HG02852 (cell line): ENCODE data around the gene ASTN2.
"Not testable (repeated sequence)": the region's sequence is repeated elsewhere in the genome, so short reads cannot be mapped to it uniquely, and the experiment has no call there.

Source experiments
- ATAC-seq: cut with Tn5 transposase; IDR thresholded peaks from one replicate; pipeline ENCODE4 v1.9.1; 2021; ENCODE audit warnings: mild to moderate bottlenecking, moderate library complexity; ENCODE audit not compliant: unreplicated experiment

ASTN2 gene

GRCh38 chr9:116837018-116837989, 577.6 kb downstream of the ASTN2 start:
- ATAC-seq: no peak

- not testable (repeated sequence) for ATAC-seq
These were observed 584.5 kb downstream of the ASTN2 start for GRCh38 chr9:116830321-116830720.

GRCh38 chr9:116821633-116822229, 593.1 kb downstream of the ASTN2 start:
- ATAC-seq: no peak

GRCh38 chr9:116819116-116819515, 595.7 kb downstream of the ASTN2 start:
- ATAC-seq: no peak

- no peak for ATAC-seq
These were observed 597.1 kb downstream of the ASTN2 start for GRCh38 chr9:116817762-116818161.

GRCh38 chr9:116816484-116816883, 598.4 kb downstream of the ASTN2 start:
- ATAC-seq: no peak

GRCh38 chr9:116815835-116816234, 599.0 kb downstream of the ASTN2 start:
- ATAC-seq: no peak

- no peak for ATAC-seq
These were observed 601.9 kb downstream of the ASTN2 start for GRCh38 chr9:116813031-116813300.

GRCh38 chr9:116812231-116813030, 602.4 kb downstream of the ASTN2 start:
- no peak for ATAC-seq

GRCh38 chr9:116809656-116810055, 605.2 kb downstream of the ASTN2 start:
- no peak for ATAC-seq

- no peak for ATAC-seq
These were observed 608.8 kb downstream of the ASTN2 start for GRCh38 chr9:116806075-116806474.

GRCh38 chr9:116800885-116801284, 614.0 kb downstream of the ASTN2 start:
- no peak for ATAC-seq

- no peak for ATAC-seq
These were observed 614.8 kb downstream of the ASTN2 start for GRCh38 chr9:116800074-116800473.

- ATAC-seq: no peak
These were observed 616.3 kb downstream of the ASTN2 start for GRCh38 chr9:116798521-116798920.

GRCh38 chr9:116797276-116797675, 617.6 kb downstream of the ASTN2 start:
- no peak for ATAC-seq

GRCh38 chr9:116796669-116797068, 618.2 kb downstream of the ASTN2 start:
- ATAC-seq: no peak

GRCh38 chr9:116795821-116796220, 619.0 kb downstream of the ASTN2 start:
- ATAC-seq: no peak

GRCh38 chr9:116792271-116792670, 622.6 kb downstream of the ASTN2 start:
- ATAC-seq: no peak

- ATAC-seq: no peak
These were observed 623.5 kb downstream of the ASTN2 start for GRCh38 chr9:116791326-116791725.

GRCh38 chr9:116789081-116789480, 625.8 kb downstream of the ASTN2 start:
- no peak for ATAC-seq

- no peak for ATAC-seq
These were observed 628.1 kb downstream of the ASTN2 start for GRCh38 chr9:116786737-116787136.

- ATAC-seq: no peak
These were observed 637.7 kb downstream of the ASTN2 start for GRCh38 chr9:116777116-116777515.
